GM08714 (cell line): ENCODE measurements around the gene TBC1D12.
"Not testable (repeated sequence)": the region's sequence is repeated elsewhere in the genome, so short reads cannot be mapped to it uniquely, and the experiment has no call there.

ENCODE experiments used
- H3K4me3 ChIP-seq: fragments of 200-500 bp; sonication (Bioruptor generic); 2 replicates; pipeline ENCODE4 v1.5.1; 2014; ENCODE audit warnings: mild to moderate bottlenecking, low read length, inconsistent platforms
- ZNF274 ChIP-seq: IDR thresholded peaks from 2 replicates; pipeline ENCODE4 v1.6.1; 2012; ENCODE audit warnings: mild to moderate bottlenecking, low read depth, low read length

Gene TBC1D12

DNA sequence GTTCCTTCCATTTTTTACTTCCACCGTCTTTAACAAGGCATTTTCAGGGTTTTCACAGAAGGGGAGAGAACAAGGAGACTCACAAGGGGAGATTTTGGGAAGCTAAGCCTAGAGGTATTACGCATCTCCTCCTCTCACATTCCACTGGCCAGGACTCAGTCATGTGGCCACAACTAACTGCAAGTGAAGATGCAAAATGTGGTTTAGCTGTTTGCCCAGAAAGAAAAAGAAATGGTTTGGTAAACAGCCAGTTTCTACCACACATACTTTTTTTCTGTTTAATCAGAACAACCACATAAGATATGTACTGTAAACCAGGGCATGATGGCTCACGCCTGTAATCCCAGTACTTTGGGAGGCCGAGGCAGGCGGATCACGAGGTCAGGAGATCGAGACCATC lies 121.8 kb downstream of the TBC1D12 start:
- no peak for TF ChIP-seq ZNF274
- no peak overlapping the region for H3K4me3 ChIP-seq

DNA sequence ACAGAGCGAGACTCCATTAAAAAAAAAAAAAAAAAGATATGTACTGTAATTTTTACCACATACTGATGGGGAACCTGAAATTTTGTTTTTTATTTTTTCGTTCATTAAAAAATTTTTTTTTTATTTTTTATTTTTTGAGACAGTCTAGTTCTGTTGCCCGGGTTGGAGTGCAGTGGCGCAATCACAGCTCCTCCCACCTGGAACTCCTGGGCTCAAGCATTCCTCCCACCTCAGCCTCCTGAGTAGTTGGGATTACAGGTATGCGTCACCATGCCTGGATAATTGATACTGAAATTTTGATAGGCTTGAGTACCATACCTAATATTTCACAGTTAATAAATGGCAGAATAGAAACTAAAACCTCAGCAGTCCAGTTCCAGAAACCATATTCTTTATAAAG lies 122.4 kb downstream of the TBC1D12 start:
- no peak for TF ChIP-seq ZNF274

DNA sequence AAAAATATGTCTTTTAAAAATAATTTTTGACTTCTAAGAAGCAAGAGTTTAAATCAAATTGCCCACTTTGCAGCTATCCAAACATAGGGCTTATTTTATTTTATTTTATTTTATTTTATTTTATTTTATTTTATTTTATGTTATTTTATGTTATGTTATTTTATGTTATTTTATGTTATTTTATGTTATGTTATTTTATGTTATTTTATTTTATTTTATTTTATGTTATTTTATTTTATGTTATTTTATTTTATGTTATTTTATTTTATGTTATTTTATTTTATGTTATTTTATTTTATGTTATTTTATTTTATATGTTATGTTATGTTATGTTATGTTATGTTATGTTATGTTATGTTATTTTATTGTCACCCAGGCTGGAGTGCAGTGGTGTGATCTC lies 129.2 kb downstream of the TBC1D12 start:
- H3K4me3 ChIP-seq, result not testable (repeated sequence)

More for the DNA sequence above, 122.4 kb downstream of the TBC1D12 start:
- no peak overlapping the region for H3K4me3 ChIP-seq

DNA sequence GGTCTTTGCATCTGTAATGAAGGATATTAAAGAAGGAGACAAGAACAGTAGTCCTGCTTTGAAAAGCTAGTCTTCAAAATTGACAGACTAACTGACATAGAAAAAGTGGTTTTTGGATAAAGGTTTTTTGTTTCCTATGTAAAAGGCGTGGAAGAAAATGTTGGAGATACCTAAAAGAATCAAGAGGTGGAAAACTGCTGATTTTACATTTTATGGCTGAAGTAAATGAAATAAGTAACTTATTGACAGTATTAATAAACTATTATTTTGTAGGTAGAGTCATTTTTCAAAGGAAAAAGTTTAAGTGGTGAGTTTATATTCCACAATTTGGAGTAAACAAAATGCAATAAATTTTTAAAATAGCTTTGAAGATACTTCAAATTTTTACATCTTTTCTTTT lies 130.7 kb downstream of the TBC1D12 start:
- TF ChIP-seq ZNF274, result no peak
- no peak overlapping the region for H3K4me3 ChIP-seq

DNA sequence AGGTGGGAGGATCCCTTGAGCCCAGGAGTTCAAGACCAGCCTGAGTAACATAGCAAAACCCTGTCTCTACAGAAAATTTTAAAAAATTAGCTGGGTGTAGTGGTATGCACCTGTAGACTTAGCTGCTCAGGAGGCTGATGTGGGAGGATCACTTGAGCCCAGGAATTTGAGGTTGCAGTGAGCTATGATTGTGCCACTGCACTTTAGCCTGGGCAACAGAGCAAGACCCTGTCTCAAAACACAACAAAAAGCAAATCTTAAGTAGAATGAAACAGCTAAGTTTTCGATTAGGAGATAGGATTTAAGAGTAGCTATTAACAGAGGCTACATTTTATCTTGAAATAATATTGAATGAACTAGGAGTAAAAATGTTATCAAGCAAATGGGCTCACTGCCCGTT lies 139.9 kb downstream of the TBC1D12 start:
- not testable (repeated sequence) for H3K4me3 ChIP-seq

DNA sequence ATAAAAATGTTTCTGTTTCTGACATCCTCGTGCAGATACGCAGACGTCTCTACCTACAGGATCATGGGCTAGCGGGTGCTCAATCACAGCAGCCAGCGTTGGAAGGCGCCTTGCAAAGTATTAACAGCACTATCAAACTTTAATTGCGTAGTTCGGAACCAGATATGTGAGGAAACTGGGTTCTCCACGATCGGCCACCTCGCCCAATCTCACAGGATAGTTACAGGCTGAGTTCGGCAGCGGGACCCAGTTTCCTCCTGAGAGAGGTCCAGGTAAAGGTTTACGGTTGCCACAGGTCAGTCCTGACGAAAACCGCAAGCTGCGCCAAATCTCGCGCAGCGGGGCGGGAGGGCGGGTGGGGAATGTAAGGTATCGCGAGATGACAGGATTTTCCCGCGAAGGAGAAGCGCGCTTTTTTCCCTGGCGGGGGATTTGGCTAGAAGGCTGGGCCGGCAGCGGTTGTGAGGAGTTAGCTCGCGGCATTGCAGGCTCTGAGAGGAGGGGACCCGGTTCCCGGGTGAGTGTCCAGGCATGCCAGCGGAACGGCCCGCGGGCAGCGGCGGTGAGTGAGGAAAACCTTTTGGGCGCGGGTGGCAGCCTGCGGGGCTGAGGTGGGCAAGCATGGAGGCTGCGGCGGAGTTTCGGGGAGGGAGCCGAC lies 143.2 kb downstream of the TBC1D12 start, which contains the start of gene HELLS:
Gene HELLS, plus strand, starts transcription at position 398 of the 658 bp plus-strand sequence. Its CDS starts 134 bp downstream, at position 532.
- peak within 1 kb of the TSS; percentile 92 for H3K4me3 ChIP-seq
- TF ChIP-seq ZNF274, result no peak

DNA sequence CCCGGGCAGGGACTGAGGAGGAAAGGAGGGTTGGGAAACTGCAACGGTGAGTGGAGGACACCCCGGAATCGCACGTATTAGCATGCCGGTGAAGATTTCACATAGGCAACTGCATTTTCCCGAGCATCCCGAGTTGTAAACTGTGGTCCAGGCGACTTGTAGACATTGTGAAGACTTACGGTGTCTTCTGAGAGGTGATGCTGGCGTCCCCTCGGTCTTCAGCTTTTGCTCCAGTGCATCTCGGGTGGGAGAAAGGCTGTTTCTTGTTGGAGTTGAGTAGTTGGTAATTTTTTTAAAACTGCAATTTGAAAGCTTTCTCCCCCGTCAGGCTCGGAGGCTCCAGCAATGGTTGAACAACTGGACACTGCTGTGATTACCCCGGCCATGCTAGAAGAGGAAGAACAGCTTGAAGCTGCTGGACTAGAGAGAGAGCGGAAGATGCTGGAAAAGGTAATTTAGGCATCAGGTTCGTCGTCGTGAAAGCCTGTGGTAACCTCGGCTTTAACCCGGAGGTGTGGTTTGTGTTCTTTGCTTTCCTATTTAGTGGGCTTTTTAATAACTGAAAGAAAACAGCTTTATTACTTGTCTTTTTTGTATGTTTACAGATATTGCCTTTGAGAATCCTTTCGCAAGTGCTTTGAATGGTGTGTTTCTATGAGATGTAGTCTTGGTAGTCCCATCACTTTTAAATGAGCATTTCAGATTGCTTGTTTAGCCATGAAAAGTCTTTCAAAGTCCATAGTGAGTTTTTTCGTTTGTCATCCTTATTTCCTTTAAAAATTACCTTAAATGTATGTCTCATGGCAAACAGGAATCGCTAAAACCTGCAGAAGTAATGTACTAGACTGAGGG lies 143.9 kb downstream of the TBC1D12 start:
- peak overlapping the region; percentile 92 for H3K4me3 ChIP-seq
- no peak for TF ChIP-seq ZNF274

DNA sequence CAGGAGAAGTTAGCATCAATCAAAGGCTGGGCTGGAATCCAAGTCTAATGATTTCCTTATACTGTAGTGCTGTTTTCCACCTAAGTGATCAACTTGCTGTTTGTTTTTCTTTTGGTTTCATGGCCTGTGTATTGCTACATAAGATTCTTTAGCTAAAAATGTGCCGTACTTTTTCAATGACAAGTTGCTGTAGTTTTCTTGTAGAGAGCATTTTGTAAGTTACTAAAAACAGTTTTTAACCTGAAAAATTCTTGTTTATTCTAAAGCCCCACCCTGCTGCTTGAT lies 144.5 kb downstream of the TBC1D12 start:
- peak overlapping the region; percentile 92; the same call in 1 of the 2 replicates for H3K4me3 ChIP-seq
- TF ChIP-seq ZNF274, result no peak

DNA sequence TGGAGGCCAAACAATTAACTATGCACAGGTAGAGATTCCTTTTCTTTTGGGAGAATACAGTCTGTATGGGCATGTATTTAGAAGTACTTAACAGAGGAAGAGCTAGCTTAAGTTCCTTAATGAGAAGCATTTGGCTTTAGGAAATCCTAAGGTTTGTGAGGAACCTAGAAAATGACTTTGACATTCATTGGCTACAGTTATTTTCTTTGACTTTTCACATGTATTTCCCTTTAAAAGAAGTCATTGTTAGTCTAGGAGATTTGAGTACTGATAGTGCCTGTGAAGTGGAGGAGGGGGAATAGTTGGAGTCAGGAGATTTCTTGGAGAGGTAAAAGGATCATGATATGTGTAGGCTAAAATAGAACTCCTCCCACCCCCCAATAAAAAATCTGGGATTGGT lies 146.9 kb downstream of the TBC1D12 start:
- TF ChIP-seq ZNF274, result no peak
- H3K4me3 ChIP-seq, result no peak overlapping the region

DNA sequence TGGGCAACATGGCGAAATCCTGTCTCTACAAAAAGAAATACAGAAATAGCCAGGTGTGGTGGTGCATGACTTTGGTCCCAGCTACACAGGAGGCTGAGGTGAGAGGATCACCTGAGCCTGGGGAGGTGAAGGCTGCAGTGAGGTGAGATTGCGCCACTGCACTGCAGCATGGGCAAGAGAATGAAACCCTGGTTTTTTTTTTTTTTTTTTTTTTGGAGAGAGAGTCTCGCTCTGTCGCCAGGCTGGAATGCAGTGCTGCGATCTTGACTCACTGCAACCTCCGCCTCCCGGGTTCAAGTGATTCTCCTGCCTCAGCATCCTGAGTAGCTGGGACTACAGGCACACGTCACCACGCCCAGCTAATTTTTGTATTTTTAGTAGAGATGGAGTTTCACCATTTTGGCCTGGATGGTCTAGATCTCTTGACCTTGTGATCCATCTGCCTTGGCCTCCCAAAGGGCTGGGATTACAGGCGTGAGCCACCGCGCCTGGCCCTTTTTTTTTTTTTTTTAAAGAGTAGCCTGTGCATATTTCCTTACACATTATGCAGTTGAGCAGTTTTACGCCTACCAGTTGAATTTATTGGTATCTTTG lies 165.5 kb downstream of the TBC1D12 start:
- not testable (repeated sequence) for H3K4me3 ChIP-seq

DNA sequence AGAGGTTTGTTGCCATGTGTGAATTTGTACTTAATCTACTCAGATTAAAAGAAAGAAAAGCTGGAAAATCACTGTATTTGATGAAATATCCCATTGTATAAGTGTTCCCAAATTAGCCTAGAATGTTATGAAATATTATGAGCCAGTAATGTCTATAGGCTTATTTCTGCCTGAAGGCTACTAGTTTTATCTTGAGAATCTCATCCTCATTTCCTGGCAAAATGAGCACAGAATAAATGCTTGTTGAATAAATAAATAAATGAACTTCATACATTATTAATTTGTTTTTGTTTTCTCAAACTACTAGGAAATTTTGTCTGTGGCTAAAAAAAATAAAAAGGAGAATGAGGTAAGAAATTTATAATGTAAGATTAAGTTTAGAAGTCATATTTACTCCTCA lies 168.7 kb downstream of the TBC1D12 start:
- TF ChIP-seq ZNF274, result no peak
- H3K4me3 ChIP-seq, result no peak overlapping the region

DNA sequence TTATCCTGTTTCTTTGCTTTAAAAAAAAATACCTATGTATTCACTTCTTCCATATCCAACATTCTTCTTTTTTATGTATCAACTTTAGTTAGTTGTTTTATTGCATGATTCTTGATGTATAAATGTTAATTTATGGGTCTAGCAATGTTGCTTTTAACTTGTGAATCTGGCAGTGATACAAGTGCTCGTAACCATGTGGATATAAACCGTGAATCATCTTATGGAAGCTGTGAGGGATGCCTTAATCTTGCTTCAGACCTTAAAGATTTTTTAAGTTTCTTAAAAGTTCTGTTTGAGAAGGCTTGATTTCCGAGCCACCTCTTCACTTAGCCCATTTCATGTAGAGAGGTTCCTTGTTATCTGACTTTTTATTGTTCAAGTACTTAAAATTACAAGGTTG lies 169.2 kb downstream of the TBC1D12 start:
- no peak for TF ChIP-seq ZNF274
- H3K4me3 ChIP-seq, result no peak overlapping the region

DNA sequence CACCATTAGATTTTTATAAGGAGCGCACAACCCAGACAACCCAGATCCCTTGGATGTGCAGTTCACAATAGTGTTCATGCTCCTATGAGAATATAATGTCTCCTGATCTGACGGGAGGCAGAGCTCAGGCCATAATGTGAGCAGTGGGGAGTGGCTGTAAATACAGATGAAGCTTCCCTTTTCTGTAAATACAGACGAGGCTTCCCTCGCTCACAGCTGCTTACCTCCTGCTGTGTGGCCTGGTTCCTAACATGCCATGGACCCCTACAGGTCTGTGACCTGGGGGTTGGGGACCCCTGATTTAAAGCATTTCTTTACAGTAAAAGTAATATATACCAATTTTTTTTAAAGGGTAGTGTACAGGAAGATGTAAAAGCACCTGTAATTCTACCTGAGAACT lies 176.4 kb downstream of the TBC1D12 start:
- no peak overlapping the region for H3K4me3 ChIP-seq
- TF ChIP-seq ZNF274, result no peak

DNA sequence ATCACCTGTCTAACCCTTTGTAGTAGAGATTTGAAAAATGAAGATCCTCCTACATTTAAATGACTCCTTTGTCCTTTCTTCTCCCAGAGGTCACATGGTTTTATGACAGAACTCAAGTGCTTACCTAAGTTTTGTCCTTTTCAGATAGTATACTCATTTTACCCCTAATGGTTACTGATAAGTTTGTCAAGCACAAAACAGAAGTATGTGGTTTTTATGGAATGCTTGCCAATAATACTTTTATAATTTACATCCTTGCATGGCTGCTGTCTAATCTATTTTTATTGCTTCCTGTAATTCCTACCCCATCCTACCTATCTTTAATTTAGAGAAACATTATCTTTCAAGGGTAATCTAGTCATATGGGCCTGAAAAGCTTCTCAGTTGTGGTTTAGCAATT lies 180.8 kb downstream of the TBC1D12 start:
- TF ChIP-seq ZNF274, result no peak

More for the DNA sequence above, 180.8 kb downstream of the TBC1D12 start:
- H3K4me3 ChIP-seq, result no peak overlapping the region
